ENCODE data around the gene INTS6L. TPM values are rescaled to one million over a fixed set of nuclear protein-coding genes. Genes with fewer than 3 reads are reported as not detected.

The INTS6L gene
- total RNA-seq, 4 donors from 2014 or later = 4.3 to 14.9 (median 6.4) TPM

DNA sequence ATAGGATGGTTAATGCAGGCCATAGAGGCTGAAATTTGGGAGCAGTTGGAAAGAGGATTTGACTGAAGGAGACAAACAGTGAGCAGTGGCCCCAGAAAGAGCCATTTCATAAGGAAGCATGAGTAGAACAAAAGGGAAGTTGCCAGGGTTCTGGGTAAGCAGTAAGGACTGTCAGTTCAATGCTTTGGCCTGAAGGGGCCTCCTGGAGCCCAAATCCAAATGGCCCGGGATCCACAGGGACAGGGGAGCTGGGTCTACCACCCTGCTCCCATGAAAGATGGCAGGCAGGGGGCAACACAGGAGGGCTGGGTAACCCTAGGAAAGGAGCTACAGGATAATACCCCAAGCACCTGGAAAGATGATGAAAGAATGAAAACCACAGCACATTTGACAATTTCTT is 4.1 kb upstream of the INTS6L start:
- intact Hi-C loops (cut with DNase I) = no loop called here
- TF ChIP-seq, protein P1, sequence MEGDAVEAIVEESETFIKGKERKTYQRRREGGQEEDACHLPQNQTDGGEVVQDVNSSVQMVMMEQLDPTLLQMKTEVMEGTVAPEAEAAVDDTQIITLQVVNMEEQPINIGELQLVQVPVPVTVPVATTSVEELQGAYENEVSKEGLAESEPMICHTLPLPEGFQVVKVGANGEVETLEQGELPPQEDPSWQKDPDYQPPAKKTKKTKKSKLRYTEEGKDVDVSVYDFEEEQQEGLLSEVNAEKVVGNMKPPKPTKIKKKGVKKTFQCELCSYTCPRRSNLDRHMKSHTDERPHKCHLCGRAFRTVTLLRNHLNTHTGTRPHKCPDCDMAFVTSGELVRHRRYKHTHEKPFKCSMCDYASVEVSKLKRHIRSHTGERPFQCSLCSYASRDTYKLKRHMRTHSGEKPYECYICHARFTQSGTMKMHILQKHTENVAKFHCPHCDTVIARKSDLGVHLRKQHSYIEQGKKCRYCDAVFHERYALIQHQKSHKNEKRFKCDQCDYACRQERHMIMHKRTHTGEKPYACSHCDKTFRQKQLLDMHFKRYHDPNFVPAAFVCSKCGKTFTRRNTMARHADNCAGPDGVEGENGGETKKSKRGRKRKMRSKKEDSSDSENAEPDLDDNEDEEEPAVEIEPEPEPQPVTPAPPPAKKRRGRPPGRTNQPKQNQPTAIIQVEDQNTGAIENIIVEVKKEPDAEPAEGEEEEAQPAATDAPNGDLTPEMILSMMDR (IDR thresholded peaks at IDR 0.05) = no peak
- no peak for TF ChIP-seq POLR2A (IDR thresholded peaks at IDR 0.05)
- H3K27ac ChIP-seq = no peak overlapping the region
- peaks cover 0 to 6% (median 0%) of the 10 kb centered on the region in 3 donors for H3K4me1 ChIP-seq
- WGBS, 2 donors = 38% methylated on average over 1 of the region's 1 CpG; no CpG with 5 or more reads in 1 of the 2 donors
- H3K9me3 ChIP-seq = no peaks in the 10 kb centered on the region
- no peak for DNase-seq
- H3K36me3 ChIP-seq = no peaks in the 10 kb centered on the region
- H3K27me3 ChIP-seq = no peaks in the 10 kb centered on the region
- H3K4me3 ChIP-seq = no peak overlapping the region

DNA sequence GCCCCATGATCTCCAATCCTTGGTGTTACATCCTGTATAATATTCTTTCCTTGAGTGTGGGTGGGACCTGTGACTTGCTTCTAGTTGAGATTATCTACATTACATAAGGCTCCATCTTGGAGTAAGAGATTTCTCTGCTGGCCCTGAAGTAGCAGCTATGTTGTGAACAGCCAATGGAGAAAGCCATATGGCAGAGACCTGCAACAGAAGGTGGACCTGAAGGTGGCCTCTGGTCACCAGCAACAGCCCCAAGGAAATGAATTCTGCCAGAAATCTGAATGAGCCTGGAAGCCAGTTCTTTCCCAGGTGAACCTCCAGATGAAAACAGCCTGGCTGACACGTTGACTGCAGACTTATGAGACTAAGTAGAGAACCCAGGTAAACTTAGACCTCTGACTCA is 2.3 kb upstream of the INTS6L start:
- Histone ChIP-seq H3K36me3 (no peaks in the 10 kb centered on the region), H3K27me3 (no peaks in the 10 kb centered on the region), H3K27ac (no peak overlapping the region), H3K4me3 (no peak overlapping the region), H3K9me3 (no peaks in the 10 kb centered on the region), H3K4me1 (peaks cover 0 to 11% (median 0%) of the 10 kb centered on the region in 3 donors)
- WGBS, 2 donors = 35% methylated on average over 1 of the region's 1 CpG; no CpG with 5 or more reads in 1 of the 2 donors
- DNase-seq = no peak
- TF ChIP-seq, protein P1 (IDR thresholded peaks at IDR 0.05) = no peak
- no peak for TF ChIP-seq POLR2A (IDR thresholded peaks at IDR 0.05)
- intact Hi-C loops (cut with DNase I) = no loop called here

DNA sequence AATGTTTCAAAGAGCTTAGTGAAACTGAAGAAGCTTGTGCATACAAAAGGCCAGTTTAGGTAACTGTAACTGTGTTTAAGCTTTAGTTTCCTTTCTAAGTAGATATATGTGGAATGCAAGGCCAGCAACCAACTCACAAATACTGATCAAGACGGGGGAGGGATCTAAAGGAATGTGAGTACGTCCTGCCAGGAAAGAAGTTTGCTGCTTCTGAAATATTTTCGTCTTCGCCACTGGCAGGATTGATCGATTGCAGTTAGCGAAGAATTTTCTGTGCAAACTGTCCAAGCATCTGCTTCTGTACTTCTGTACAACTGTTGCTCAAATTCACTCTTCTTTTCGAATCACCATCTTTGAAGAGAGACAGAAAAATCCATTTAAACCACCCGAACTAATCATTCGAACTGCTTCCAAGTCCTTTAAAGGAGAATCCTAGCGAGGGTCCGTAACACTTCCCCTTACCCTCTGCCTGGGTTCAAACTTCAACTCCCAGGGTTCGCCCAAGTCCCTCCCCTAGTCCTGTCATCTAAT is 373 bp upstream of the INTS6L start:
- DNase-seq = no peak

DNA sequence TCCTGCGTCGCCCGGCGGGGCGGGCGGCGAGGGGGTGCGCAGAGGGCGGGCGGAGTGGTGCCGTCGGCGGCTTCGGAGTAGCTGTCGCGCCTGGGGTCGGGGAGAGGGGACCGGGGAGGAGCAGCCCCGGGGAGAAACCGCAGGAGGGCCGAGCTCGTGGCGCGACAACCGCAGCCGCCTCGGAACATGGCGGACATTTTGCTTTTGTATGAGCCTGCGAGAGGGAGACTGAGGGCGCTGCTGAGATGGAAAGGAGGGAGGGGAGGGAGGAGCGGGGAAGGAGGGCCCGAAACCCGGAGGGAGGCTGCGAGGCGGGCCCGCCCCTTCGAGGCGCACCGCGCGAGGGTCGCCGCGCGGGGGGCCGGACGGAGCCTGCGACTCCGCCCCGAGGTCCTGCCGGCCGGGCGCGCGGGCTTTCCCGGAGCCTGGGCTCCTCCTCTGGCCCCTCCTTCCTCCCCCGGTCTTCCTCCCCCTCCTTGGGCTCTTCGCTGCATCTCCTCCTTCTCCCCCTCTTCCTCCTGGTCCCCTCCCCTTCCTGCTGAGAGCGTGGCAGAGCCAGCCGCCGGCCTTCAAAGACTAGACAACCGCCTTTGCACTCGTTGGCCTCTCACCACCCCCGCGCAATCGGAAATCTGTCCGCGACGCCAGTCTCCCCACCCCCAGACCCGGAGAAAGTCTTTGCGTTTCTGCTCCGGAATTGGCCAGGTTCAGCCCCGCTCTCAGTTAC is 1.1 kb downstream of the INTS6L start:
- Histone ChIP-seq H3K36me3 (no peaks in the 10 kb centered on the region), H3K27ac (peak overlapping the region; percentile 94 to 98 (median 97)), H3K4me1 (peaks cover 0 to 25% (median 0%) of the 10 kb centered on the region in 3 donors), H3K4me3 (peak overlapping the region; percentile 62 to 78 (median 74)), H3K9me3 (no peaks in the 10 kb centered on the region), H3K27me3 (no peaks in the 10 kb centered on the region)
- intact Hi-C loops (cut with DNase I) = no loop called here
- TF ChIP-seq, protein P1 (IDR thresholded peaks at IDR 0.05) = no peak
- TF ChIP-seq POLR2A (IDR thresholded peaks at IDR 0.05) = peak in 2 of 4 donors; percentile 56 to 73
- peak; percentile 57 for DNase-seq
- WGBS, 2 donors = 0 to 27% methylated on average over 4 to 29 of the region's 73 CpGs

More for the DNA sequence above, 373 bp upstream of the INTS6L start:
- intact Hi-C loops (cut with DNase I) = no loop called here
- peak overlapping the region; percentile 94 to 98 (median 97) for H3K27ac ChIP-seq
- H3K4me3 ChIP-seq = peak overlapping the region; percentile 62 to 78 (median 74)
- TF ChIP-seq, protein P1 (IDR thresholded peaks at IDR 0.05) = no peak
- no peak for TF ChIP-seq POLR2A (IDR thresholded peaks at IDR 0.05)
- no peaks in the 10 kb centered on the region for H3K9me3 ChIP-seq
- H3K4me1 ChIP-seq = peaks cover 0 to 24% (median 0%) of the 10 kb centered on the region in 3 donors
- no peaks in the 10 kb centered on the region for H3K36me3 ChIP-seq
- no peaks in the 10 kb centered on the region for H3K27me3 ChIP-seq
- WGBS, 2 donors = 1 to 30% methylated on average over 11 to 12 of the region's 12 CpGs

DNA sequence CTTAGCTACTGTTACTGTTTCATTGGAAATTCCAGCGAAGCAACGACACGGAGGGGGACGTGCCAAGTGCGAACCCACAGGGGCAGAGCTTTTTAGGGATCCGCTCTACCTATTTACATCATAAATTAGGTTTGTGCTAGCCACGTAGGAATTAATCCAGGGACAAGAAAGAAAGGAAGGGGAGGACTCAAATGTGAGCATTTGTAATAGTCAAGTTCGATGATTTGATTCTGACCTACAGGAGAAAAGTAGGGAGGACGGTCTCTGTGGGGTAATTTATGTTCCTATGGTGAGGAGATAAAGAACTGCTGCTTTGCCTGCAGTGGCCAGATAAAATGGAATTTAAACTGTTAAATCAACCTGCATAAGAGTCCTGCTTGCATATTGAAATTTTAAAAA is 1.7 kb downstream of the INTS6L start:
- H3K4me3 ChIP-seq = peak overlapping the region; percentile 34 to 78 (median 69)
- no peaks in the 10 kb centered on the region for H3K27me3 ChIP-seq
- no peaks in the 10 kb centered on the region for H3K9me3 ChIP-seq
- 0 to 22% methylated on average over 4 to 8 of the region's 9 CpGs for WGBS, 2 donors
- H3K36me3 ChIP-seq = no peaks in the 10 kb centered on the region
- intact Hi-C loops (cut with DNase I) = no loop called here
- TF ChIP-seq, protein P1 (IDR thresholded peaks at IDR 0.05) = no peak
- TF ChIP-seq POLR2A (IDR thresholded peaks at IDR 0.05) = no peak
- peaks cover 0 to 25% (median 0%) of the 10 kb centered on the region in 3 donors for H3K4me1 ChIP-seq
- DNase-seq = no peak
- peak overlapping the region; percentile 84 to 98 (median 94) for H3K27ac ChIP-seq
